ENCODE data around the gene KPNA1.

The KPNA1 gene

GRCh38 chr3:122484985-122485384, 29.8 kb downstream of the KPNA1 start:
- DNase-seq (ENCODE audit: low spot score), result no peak
- H3K4me3 ChIP-seq, result no peak overlapping the region
- H3K27ac ChIP-seq, result no peak overlapping the region
- TF ChIP-seq CTCF (IDR thresholded peaks at IDR 0.05), result no peak

GRCh38 chr3:122481390-122481789, 33.3 kb downstream of the KPNA1 start:
- DNase-seq (ENCODE audit: low spot score), result no peak
- no peak for TF ChIP-seq CTCF (IDR thresholded peaks at IDR 0.05)
- Histone ChIP-seq H3K4me3 (no peak overlapping the region), H3K27ac (no peak overlapping the region)

- Histone ChIP-seq H3K27ac (no peak overlapping the region), H3K4me3 (no peak overlapping the region)
- no peak for TF ChIP-seq CTCF (IDR thresholded peaks at IDR 0.05)
- DNase-seq (ENCODE audit: low spot score), result no peak
Observed at GRCh38 chr3:122476532-122476931, 38.2 kb downstream of the KPNA1 start.

GRCh38 chr3:122475316-122475715, 39.4 kb downstream of the KPNA1 start:
- DNase-seq (ENCODE audit: low spot score), result no peak
- Histone ChIP-seq H3K4me3 (no peak overlapping the region), H3K27ac (no peak overlapping the region)
- no peak for TF ChIP-seq CTCF (IDR thresholded peaks at IDR 0.05)

- no peak for TF ChIP-seq CTCF (IDR thresholded peaks at IDR 0.05)
- Histone ChIP-seq H3K27ac (no peak overlapping the region), H3K4me3 (no peak overlapping the region)
- DNase-seq (ENCODE audit: low spot score), result no peak
Observed at GRCh38 chr3:122469659-122470058, 45.1 kb downstream of the KPNA1 start.

GRCh38 chr3:122468896-122469533, 45.7 kb downstream of the KPNA1 start:
- no peak for DNase-seq (ENCODE audit: low spot score)
- TF ChIP-seq CTCF (IDR thresholded peaks at IDR 0.05), result no peak
- H3K4me3 ChIP-seq, result no peak overlapping the region
- no peak overlapping the region for H3K27ac ChIP-seq

- no peak for TF ChIP-seq CTCF (IDR thresholded peaks at IDR 0.05)
- no peak overlapping the region for H3K4me3 ChIP-seq
- no peak for DNase-seq (ENCODE audit: low spot score)
- H3K27ac ChIP-seq, result no peak overlapping the region
Observed at GRCh38 chr3:122466701-122467240, 48.0 kb downstream of the KPNA1 start.

All from coronary artery (tissue), 2 donors.